Measurements from ENCODE around the gene LAMA2. TPM values are rescaled to one million over a fixed set of nuclear protein-coding genes. Genes with fewer than 3 reads are reported as not detected.

Gene LAMA2
- total RNA-seq, 5 donors from 2014 or later (not counting 1 experiment from before 2014, with no cell fraction given): 0.30 to 0.62 (median 0.45) TPM

- POLR2A ChIA-PET: no interaction called here
- Mint-ChIP-seq H3K36me3 (no peaks in the 10 kb centered on the region), H3K27me3 (peaks cover 0 to 3% of the 10 kb centered on the region in 2 donors), H3K9me3 (no peaks in the 10 kb centered on the region), H3K27ac (no peak overlapping the region), H3K4me3 (no peak overlapping the region), H3K4me1 (no peaks in the 10 kb centered on the region)
- H3K27ac ChIP-seq (ENCODE audit: low read length): no peak overlapping the region
- no peaks in the 10 kb centered on the region for H3K27me3 ChIP-seq (replicated peaks in 1 of 2; ENCODE audit: control insufficient read depth in 2 of 2, extremely low read depth in 1 of 2, insufficient read depth in 2 of 2, low read length in 1 of 2)
- ATAC-seq (replicated peaks in 1 of 4) (no peak), DNase-seq (no peak)
- no peak overlapping the region for H3K4me3 ChIP-seq (ENCODE audit: control insufficient read depth in 1 of 2, extremely low read depth in 1 of 2, low read length in 1 of 2)
- CTCF ChIA-PET: interaction anchor here in 1 of 2 donors (0.5 to 1.3 kb wide), 2 partner anchors 16 to 52 kb away, joined by 3 read pairs; no protein-coding TSS in a partner anchor
- no CpG with 5 or more reads among the region's 2 CpGs for WGBS (ENCODE audit: insufficient coverage)
- no peaks in the 10 kb centered on the region for H3K9me3 ChIP-seq
- H3K4me1 ChIP-seq (ENCODE audit: control insufficient read depth in 1 of 2, extremely low read depth in 1 of 2, insufficient read depth in 2 of 2, low read length in 2 of 2): no peaks in the 10 kb centered on the region
- no peaks in the 10 kb centered on the region for H3K36me3 ChIP-seq (ENCODE audit: control insufficient read depth in 2 of 2, extremely low read depth in 1 of 2, insufficient read depth in 1 of 2, low read length in 1 of 2)
Measured at GRCh38 chr6:129515004-129515403, 632.1 kb downstream of the LAMA2 start.

GRCh38 chr6:129516005-129516404 lies 633.1 kb downstream of the LAMA2 start:
- H3K4me1 Mint-ChIP-seq: no peaks in the 10 kb centered on the region
- H3K27ac Mint-ChIP-seq: no peak overlapping the region
- no peak for DNase-seq
- no peaks in the 10 kb centered on the region for H3K4me1 ChIP-seq (ENCODE audit: control insufficient read depth in 1 of 2, extremely low read depth in 1 of 2, insufficient read depth in 2 of 2, low read length in 2 of 2)
- H3K9me3 Mint-ChIP-seq: no peaks in the 10 kb centered on the region
- H3K4me3 ChIP-seq (ENCODE audit: control insufficient read depth in 1 of 2, extremely low read depth in 1 of 2, low read length in 1 of 2): no peak overlapping the region
- H3K27ac ChIP-seq (ENCODE audit: low read length): no peak overlapping the region
- CTCF ChIA-PET: interaction anchor here in 1 of 2 donors (1.0 kb wide), 1 partner anchor 83 kb away, joined by 3 read pairs; no protein-coding TSS in a partner anchor
- POLR2A ChIA-PET: no interaction called here
- 100% methylated on average over 2 of the region's 3 CpGs for WGBS (ENCODE audit: insufficient coverage)
- H3K36me3 ChIP-seq (ENCODE audit: control insufficient read depth in 2 of 2, extremely low read depth in 1 of 2, insufficient read depth in 1 of 2, low read length in 1 of 2): no peaks in the 10 kb centered on the region
- no peaks in the 10 kb centered on the region for H3K9me3 ChIP-seq
- H3K27me3 ChIP-seq (replicated peaks in 1 of 2; ENCODE audit: control insufficient read depth in 2 of 2, extremely low read depth in 1 of 2, insufficient read depth in 2 of 2, low read length in 1 of 2): no peaks in the 10 kb centered on the region
- ATAC-seq (replicated peaks in 1 of 4): no peak
- no peaks in the 10 kb centered on the region for H3K36me3 Mint-ChIP-seq
- H3K4me3 Mint-ChIP-seq: no peak overlapping the region
- H3K27me3 Mint-ChIP-seq: peaks cover 0 to 3% of the 10 kb centered on the region in 2 donors

GRCh38 chr6:129516787-129517186 lies 633.8 kb downstream of the LAMA2 start:
- Mint-ChIP-seq H3K27ac (no peak overlapping the region), H3K4me1 (no peaks in the 10 kb centered on the region), H3K9me3 (no peaks in the 10 kb centered on the region), H3K36me3 (no peaks in the 10 kb centered on the region), H3K27me3 (no peaks in the 10 kb centered on the region), H3K4me3 (no peak overlapping the region)
- ChIA-PET CTCF (interaction anchor here (0.6 to 1.0 kb wide), 2 partner anchors 82 to 119 kb away, joined by 3 to 6 read pairs; no protein-coding TSS in a partner anchor), POLR2A (interaction anchor here in 1 of 2 donors (0.5 kb wide), 1 partner anchor 91 kb away, joined by 3 read pairs; no protein-coding TSS in a partner anchor)
- H3K36me3 ChIP-seq (ENCODE audit: control insufficient read depth in 2 of 2, extremely low read depth in 1 of 2, insufficient read depth in 1 of 2, low read length in 1 of 2): no peaks in the 10 kb centered on the region
- ATAC-seq (replicated peaks in 1 of 4): no peak
- no peaks in the 10 kb centered on the region for H3K9me3 ChIP-seq
- no CpG with 5 or more reads among the region's 1 CpG for WGBS (ENCODE audit: insufficient coverage)
- no peaks in the 10 kb centered on the region for H3K4me1 ChIP-seq (ENCODE audit: control insufficient read depth in 1 of 2, extremely low read depth in 1 of 2, insufficient read depth in 2 of 2, low read length in 2 of 2)
- H3K4me3 ChIP-seq (ENCODE audit: control insufficient read depth in 1 of 2, extremely low read depth in 1 of 2, low read length in 1 of 2): no peak overlapping the region
- H3K27ac ChIP-seq (ENCODE audit: low read length): no peak overlapping the region
- H3K27me3 ChIP-seq (replicated peaks in 1 of 2; ENCODE audit: control insufficient read depth in 2 of 2, extremely low read depth in 1 of 2, insufficient read depth in 2 of 2, low read length in 1 of 2): no peaks in the 10 kb centered on the region
- DNase-seq: no peak

GRCh38 chr6:129517288-129517687 lies 634.4 kb downstream of the LAMA2 start:
- Histone ChIP-seq H3K36me3 (ENCODE audit: control insufficient read depth in 2 of 2, extremely low read depth in 1 of 2, insufficient read depth in 1 of 2, low read length in 1 of 2) (no peaks in the 10 kb centered on the region), H3K4me1 (ENCODE audit: control insufficient read depth in 1 of 2, extremely low read depth in 1 of 2, insufficient read depth in 2 of 2, low read length in 2 of 2) (no peaks in the 10 kb centered on the region), H3K9me3 (no peaks in the 10 kb centered on the region), H3K4me3 (ENCODE audit: control insufficient read depth in 1 of 2, extremely low read depth in 1 of 2, low read length in 1 of 2) (no peak overlapping the region), H3K27me3 (replicated peaks in 1 of 2; ENCODE audit: control insufficient read depth in 2 of 2, extremely low read depth in 1 of 2, insufficient read depth in 2 of 2, low read length in 1 of 2) (no peaks in the 10 kb centered on the region), H3K27ac (ENCODE audit: low read length) (no peak overlapping the region)
- Mint-ChIP-seq H3K4me1 (no peaks in the 10 kb centered on the region), H3K4me3 (no peak overlapping the region), H3K9me3 (no peaks in the 10 kb centered on the region), H3K36me3 (no peaks in the 10 kb centered on the region), H3K27ac (no peak overlapping the region), H3K27me3 (no peaks in the 10 kb centered on the region)
- WGBS (ENCODE audit: insufficient coverage): no CpG with 5 or more reads among the region's 2 CpGs
- no peak for DNase-seq
- ATAC-seq (replicated peaks in 1 of 4): no peak
- ChIA-PET POLR2A (interaction anchor here in 1 of 2 donors (0.5 to 0.7 kb wide), 3 partner anchors 91 to 845 kb away, joined by 3 to 4 read pairs (median 3); no protein-coding TSS in a partner anchor), CTCF (interaction anchor here in 1 of 2 donors (0.6 to 0.8 kb wide), 2 partner anchors 18 to 120 kb away, joined by 3 to 6 read pairs; no protein-coding TSS in a partner anchor)

GRCh38 chr6:129519750-129520149 lies 636.8 kb downstream of the LAMA2 start:
- no peak for DNase-seq
- H3K4me3 Mint-ChIP-seq: no peak overlapping the region
- H3K9me3 ChIP-seq: no peaks in the 10 kb centered on the region
- no peak overlapping the region for H3K27ac ChIP-seq (ENCODE audit: low read length)
- no peak overlapping the region for H3K27ac Mint-ChIP-seq
- no CpG with 5 or more reads among the region's 2 CpGs for WGBS (ENCODE audit: insufficient coverage)
- ATAC-seq (replicated peaks in 1 of 4): no peak
- H3K36me3 Mint-ChIP-seq: no peaks in the 10 kb centered on the region
- H3K27me3 ChIP-seq (replicated peaks in 1 of 2; ENCODE audit: control insufficient read depth in 2 of 2, extremely low read depth in 1 of 2, insufficient read depth in 2 of 2, low read length in 1 of 2): no peaks in the 10 kb centered on the region
- H3K36me3 ChIP-seq (ENCODE audit: control insufficient read depth in 2 of 2, extremely low read depth in 1 of 2, insufficient read depth in 1 of 2, low read length in 1 of 2): no peaks in the 10 kb centered on the region
- no peaks in the 10 kb centered on the region for H3K27me3 Mint-ChIP-seq
- H3K9me3 Mint-ChIP-seq: no peaks in the 10 kb centered on the region
- CTCF ChIA-PET: interaction anchor here (0.6 kb wide), 3 partner anchors 151 to 828 kb away, joined by 3 to 4 read pairs (median 3); no protein-coding TSS in a partner anchor
- no peak overlapping the region for H3K4me3 ChIP-seq (ENCODE audit: control insufficient read depth in 1 of 2, extremely low read depth in 1 of 2, low read length in 1 of 2)
- no peaks in the 10 kb centered on the region for H3K4me1 ChIP-seq (ENCODE audit: control insufficient read depth in 1 of 2, extremely low read depth in 1 of 2, insufficient read depth in 2 of 2, low read length in 2 of 2)
- no peaks in the 10 kb centered on the region for H3K4me1 Mint-ChIP-seq
- POLR2A ChIA-PET: interaction anchor here (0.6 to 0.7 kb wide), 4 partner anchors 14 to 444 kb away, joined by 3 to 6 read pairs (median 4); no protein-coding TSS in a partner anchor

- POLR2A ChIA-PET: no interaction called here
- Mint-ChIP-seq H3K4me3 (no peak overlapping the region), H3K9me3 (no peaks in the 10 kb centered on the region), H3K27me3 (no peaks in the 10 kb centered on the region), H3K36me3 (no peaks in the 10 kb centered on the region), H3K4me1 (no peaks in the 10 kb centered on the region), H3K27ac (no peak overlapping the region)
- H3K36me3 ChIP-seq (ENCODE audit: control insufficient read depth in 2 of 2, extremely low read depth in 1 of 2, insufficient read depth in 1 of 2, low read length in 1 of 2): no peaks in the 10 kb centered on the region
- no peak overlapping the region for H3K4me3 ChIP-seq (ENCODE audit: control insufficient read depth in 1 of 2, extremely low read depth in 1 of 2, low read length in 1 of 2)
- ATAC-seq (replicated peaks in 1 of 4): no peak
- no peak overlapping the region for H3K27ac ChIP-seq (ENCODE audit: low read length)
- H3K27me3 ChIP-seq (replicated peaks in 1 of 2; ENCODE audit: control insufficient read depth in 2 of 2, extremely low read depth in 1 of 2, insufficient read depth in 2 of 2, low read length in 1 of 2): no peaks in the 10 kb centered on the region
- no peaks in the 10 kb centered on the region for H3K4me1 ChIP-seq (ENCODE audit: control insufficient read depth in 1 of 2, extremely low read depth in 1 of 2, insufficient read depth in 2 of 2, low read length in 2 of 2)
- no CpG with 5 or more reads among the region's 2 CpGs for WGBS (ENCODE audit: insufficient coverage)
- CTCF ChIA-PET: no interaction called here
- DNase-seq: no peak
- H3K9me3 ChIP-seq: no peaks in the 10 kb centered on the region
Measured at GRCh38 chr6:129521946-129522345, 639.0 kb downstream of the LAMA2 start.

All from T-cell (primary cell).